ENCODE data around the gene KCNJ14. TPM values are rescaled to one million over a fixed set of nuclear protein-coding genes. Genes with fewer than 3 reads are reported as not detected.
A peak's percentile ranks its signal among the peaks of the same experiment; 100 is the strongest.
"Not testable (repeated sequence)": the region's sequence is repeated elsewhere in the genome, so short reads cannot be mapped to it uniquely, and the experiment has no call there.

Gene KCNJ14
- total RNA-seq, 1 experiment from 2014 or later = 3.8 TPM

GRCh38 chr19:48488478-48488877 lies 33.1 kb downstream of the KCNJ14 start:
- DNase-seq (ENCODE audit: low read depth) = not testable (repeated sequence)

- peak; percentile 83 for DNase-seq (ENCODE audit: low read depth)
These were observed 34.3 kb downstream of the KCNJ14 start for GRCh38 chr19:48489608-48490216.

GRCh38 chr19:48490981-48491792 lies 35.8 kb downstream of the KCNJ14 start:
- DNase-seq (ENCODE audit: low read depth) = peak; percentile 69

- no peak for DNase-seq (ENCODE audit: low read depth)
These were observed 36.4 kb downstream of the KCNJ14 start for GRCh38 chr19:48491793-48492123.

GRCh38 chr19:48492925-48493717 lies 37.7 kb downstream of the KCNJ14 start:
- peak; percentile 96 for DNase-seq (ENCODE audit: low read depth)

- DNase-seq (ENCODE audit: low read depth) = no peak
These were observed 38.5 kb downstream of the KCNJ14 start for GRCh38 chr19:48493718-48494401.

- DNase-seq (ENCODE audit: low read depth) = no peak
These were observed 40.0 kb downstream of the KCNJ14 start for GRCh38 chr19:48495396-48495795.

- DNase-seq (ENCODE audit: low read depth) = no peak
These were observed 41.8 kb downstream of the KCNJ14 start for GRCh38 chr19:48496959-48497727.

GRCh38 chr19:48497728-48498594 lies 42.6 kb downstream of the KCNJ14 start:
- peak; percentile 4 for DNase-seq (ENCODE audit: low read depth)

- peak; percentile 22 for DNase-seq (ENCODE audit: low read depth)
These were observed 43.4 kb downstream of the KCNJ14 start for GRCh38 chr19:48498595-48499311.

GRCh38 chr19:48499316-48500090 lies 44.1 kb downstream of the KCNJ14 start:
- DNase-seq (ENCODE audit: low read depth) = peak; percentile 23

- no peak for DNase-seq (ENCODE audit: low read depth)
These were observed 45.6 kb downstream of the KCNJ14 start for GRCh38 chr19:48500830-48501493.

GRCh38 chr19:48501494-48502349 lies 46.3 kb downstream of the KCNJ14 start:
- DNase-seq (ENCODE audit: low read depth) = peak; percentile 76

- no peak for DNase-seq (ENCODE audit: low read depth)
These were observed 47.1 kb downstream of the KCNJ14 start for GRCh38 chr19:48502350-48503018.

- no peak for DNase-seq (ENCODE audit: low read depth)
These were observed 50.9 kb downstream of the KCNJ14 start for GRCh38 chr19:48506138-48506733.

GRCh38 chr19:48507911-48508439 lies 52.6 kb downstream of the KCNJ14 start:
- DNase-seq (ENCODE audit: low read depth) = no peak

Data from Daoy (cell line).